Mesenchymal stem cell (in vitro differentiated cells and primary cell): ENCODE data around the gene ABO.
"Not testable (repeated sequence)": the region's sequence is repeated elsewhere in the genome, so short reads cannot be mapped to it uniquely, and the experiment has no call there.

Source experiments
- DNase-seq: peaks from one replicate; pipeline ENCODE4 v3.0.0-alpha.2; 2013
- H2AFZ ChIP-seq: one replicate; pipeline ENCODE4 v1.6.1; 2013; ENCODE audit warnings: low read depth, mild to moderate bottlenecking, control low read depth, inconsistent platforms, low read length, moderate library complexity
- H2AK5ac ChIP-seq: 2 replicates; pipeline ENCODE4 v1.6.1; 2013; ENCODE audit warnings: low read length, moderate library complexity, mild to moderate bottlenecking, inconsistent platforms; ENCODE audit not compliant: severe bottlenecking
- H2BK120ac ChIP-seq: one replicate; pipeline ENCODE4 v1.6.1; 2013; ENCODE audit warnings: low read depth, mild to moderate bottlenecking, inconsistent platforms, low read length, moderate library complexity
- H2BK12ac ChIP-seq, 2 experiments: one replicate each; pipeline ENCODE4 v1.6.1; 2013; ENCODE audit warnings: inconsistent platforms in 2 of 2, low read length in 2 of 2, mild to moderate bottlenecking in 2 of 2, moderate library complexity in 2 of 2, control low read depth in 1 of 2
- H2BK15ac ChIP-seq: one replicate; pipeline ENCODE4 v1.6.1; 2013; ENCODE audit warnings: mild to moderate bottlenecking, low read depth, inconsistent platforms; ENCODE audit not compliant: poor library complexity, severe bottlenecking
- H2BK5ac ChIP-seq: 2 replicates; pipeline ENCODE4 v1.6.1; 2013; ENCODE audit warnings: low read depth, mild to moderate bottlenecking, low read length, control low read depth, inconsistent platforms; ENCODE audit not compliant: poor library complexity, severe bottlenecking
- H3K14ac ChIP-seq, 2 experiments: one replicate each; pipeline ENCODE4 v1.6.1; 2013; ENCODE audit warnings: inconsistent platforms in 2 of 2, low read length in 2 of 2, control low read depth in 1 of 2, mild to moderate bottlenecking in 1 of 2, moderate library complexity in 1 of 2
- H3K18ac ChIP-seq, 2 experiments: one replicate each; pipeline ENCODE4 v1.6.1; 2013; ENCODE audit warnings: inconsistent platforms in 2 of 2, low read length in 2 of 2, control low read depth in 1 of 2, low read depth in 1 of 2, mild to moderate bottlenecking in 1 of 2
- H3K23ac ChIP-seq, 2 experiments: one replicate each; pipeline ENCODE4 v1.6.1; 2013; ENCODE audit warnings: inconsistent platforms in 2 of 2, low read length in 2 of 2, mild to moderate bottlenecking in 2 of 2, moderate library complexity in 2 of 2, control low read depth in 1 of 2
- H3K27ac ChIP-seq: 2 replicates; pipeline ENCODE4 v1.5.1; 2013; ENCODE audit warnings: mild to moderate bottlenecking, moderate library complexity, low read length, control low read depth, inconsistent platforms; ENCODE audit not compliant: poor library complexity, severe bottlenecking
- H3K27me3 ChIP-seq, 2 experiments: 2 replicates each; pipeline versions ENCODE4 v1.6.1 to v1.7.0; 2013; ENCODE audit warnings: low read length in 2 of 2, mild to moderate bottlenecking in 2 of 2, moderate library complexity in 2 of 2, control low read depth in 1 of 2, inconsistent platforms in 1 of 2; ENCODE audit not compliant: control insufficient read depth in 1 of 2, insufficient read depth in 1 of 2
- H3K36me3 ChIP-seq, 2 experiments: 2 replicates each; pipeline versions ENCODE4 v1.6.1 to v1.7.0; 2013; ENCODE audit warnings: low read length in 2 of 2, control low read depth in 1 of 2, inconsistent platforms in 1 of 2, low read depth in 1 of 2, mild to moderate bottlenecking in 1 of 2; ENCODE audit not compliant: insufficient read depth in 2 of 2, control insufficient read depth in 1 of 2
- H3K4ac ChIP-seq, 2 experiments: one replicate each; pipeline ENCODE4 v1.6.1; 2013; ENCODE audit warnings: inconsistent platforms in 2 of 2, low read length in 2 of 2, mild to moderate bottlenecking in 2 of 2, moderate library complexity in 2 of 2, control low read depth in 1 of 2, low read depth in 1 of 2
- H3K4me1 ChIP-seq: 2 replicates; pipeline ENCODE4 v1.6.1; 2013; ENCODE audit warnings: low read depth, low read length, control low read depth; ENCODE audit not compliant: control insufficient read depth, insufficient read depth
- H3K4me2 ChIP-seq: 2 replicates; pipeline ENCODE4 v1.6.1; 2013; ENCODE audit warnings: low read length, mild to moderate bottlenecking, inconsistent platforms; ENCODE audit not compliant: poor library complexity, severe bottlenecking
- H3K4me3 ChIP-seq, 2 experiments: 2 replicates each; pipeline versions ENCODE4 v1.5.1 to v1.7.0; 2013; ENCODE audit warnings: low read length in 2 of 2, mild to moderate bottlenecking in 2 of 2, control low read depth in 1 of 2, low read depth in 1 of 2; ENCODE audit not compliant: insufficient read depth in 1 of 2
- H3K79me1 ChIP-seq: replicated peaks from 2 replicates; pipeline ENCODE4 v1.6.1; 2013; ENCODE audit warnings: mild to moderate bottlenecking, control low read depth, low read length, inconsistent platforms; ENCODE audit not compliant: poor library complexity, severe bottlenecking
- H3K9ac ChIP-seq: 2 replicates; pipeline ENCODE4 v1.7.0; 2013; ENCODE audit warnings: mild to moderate bottlenecking, low read length, moderate library complexity
- H3K9me3 ChIP-seq: 2 replicates; pipeline ENCODE4 v1.7.0; 2013; ENCODE audit warnings: mild to moderate bottlenecking, low read length; ENCODE audit not compliant: control insufficient read depth
- H4K8ac ChIP-seq: one replicate; pipeline ENCODE4 v1.6.1; 2013; ENCODE audit warnings: inconsistent platforms, mild to moderate bottlenecking, low read length, moderate library complexity
- H4K91ac ChIP-seq: one replicate; pipeline ENCODE4 v1.6.1; 2013; ENCODE audit warnings: mild to moderate bottlenecking, low read length, inconsistent platforms
- WGBS: methylation state at CpG from one replicate; pipeline ENCODE4 v1.1.7; 2013; ENCODE audit warnings: mixed read lengths; 5-methylcytosine and 5-hydroxymethylcytosine counted together

Gene ABO

DNA sequence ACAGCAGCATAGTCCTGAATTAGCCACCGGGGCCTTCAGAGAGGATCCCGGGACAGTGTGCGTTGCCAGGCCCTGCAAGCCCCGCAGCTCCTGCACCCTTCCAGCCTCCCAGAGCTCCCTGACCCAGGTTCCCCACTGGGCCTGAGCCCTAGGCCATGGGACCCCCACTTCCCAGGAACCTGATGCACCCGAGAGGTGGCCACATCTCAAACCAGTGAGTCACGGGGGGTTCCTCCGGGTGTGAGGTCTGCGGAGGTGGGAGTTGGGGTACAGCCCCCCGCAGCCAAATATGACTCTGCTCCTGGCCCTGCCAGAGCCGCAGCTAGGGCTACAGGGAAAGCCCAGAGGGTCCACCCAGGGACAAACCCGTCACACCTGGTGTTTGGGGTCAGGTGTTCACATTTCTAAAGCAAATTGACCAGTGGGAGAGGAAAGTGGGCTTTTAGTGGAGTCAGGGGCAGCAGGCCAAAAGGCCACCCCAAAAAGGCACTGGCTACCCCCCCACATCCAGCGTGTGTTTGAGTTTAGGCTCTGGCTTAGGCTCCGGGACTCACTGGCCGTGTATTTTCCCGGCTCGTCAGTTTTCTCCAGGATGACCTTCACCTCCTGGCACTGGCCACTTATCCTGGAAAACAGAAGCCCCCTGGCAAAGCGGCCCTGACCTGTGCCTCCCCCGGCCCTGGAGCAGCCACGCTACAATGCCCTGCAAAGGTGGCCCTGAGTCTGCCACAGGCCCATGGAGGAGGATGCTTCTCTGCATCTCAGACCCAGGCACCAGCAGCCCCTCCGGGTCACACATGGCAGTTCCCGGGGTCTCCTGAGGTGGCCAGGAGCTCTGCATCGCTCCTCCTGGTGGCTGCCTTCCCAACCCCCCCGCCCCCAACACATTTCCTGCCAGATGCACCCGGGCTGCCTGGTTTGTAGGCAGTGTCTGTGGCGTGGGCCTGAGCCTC lies 48.5 kb downstream of the ABO start:
- peaks cover 25 to 47% of the 10 kb centered on the region in 2 experiments for H3K27me3 ChIP-seq
- no peaks in the 10 kb centered on the region for H3K9me3 ChIP-seq
- no peak overlapping the region for H3K27ac ChIP-seq
- no peak for DNase-seq
- H3K36me3 ChIP-seq: no peaks in the 10 kb centered on the region
- no peak overlapping the region for H4K91ac ChIP-seq
- no peak overlapping the region for H2BK120ac ChIP-seq
- H3K9ac ChIP-seq: no peak overlapping the region
- no peak overlapping the region for H2AK5ac ChIP-seq
- H3K79me1 ChIP-seq: no peaks in the 10 kb centered on the region
- H3K14ac ChIP-seq: no peak overlapping the region
- no peak overlapping the region for H2BK15ac ChIP-seq
- no peak overlapping the region for H3K4me2 ChIP-seq
- 77% methylated on average over 23 of the region's 25 CpGs for WGBS
- no peak overlapping the region for H3K4ac ChIP-seq
- H3K18ac ChIP-seq: no peak overlapping the region
- no peak overlapping the region for H2AFZ ChIP-seq
- no peak overlapping the region for H3K23ac ChIP-seq
- H2BK12ac ChIP-seq: no peak overlapping the region
- H4K8ac ChIP-seq: no peak overlapping the region
- H2BK5ac ChIP-seq: no peak overlapping the region
- no peak overlapping the region for H3K4me3 ChIP-seq
- H3K4me1 ChIP-seq: no peaks in the 10 kb centered on the region

DNA sequence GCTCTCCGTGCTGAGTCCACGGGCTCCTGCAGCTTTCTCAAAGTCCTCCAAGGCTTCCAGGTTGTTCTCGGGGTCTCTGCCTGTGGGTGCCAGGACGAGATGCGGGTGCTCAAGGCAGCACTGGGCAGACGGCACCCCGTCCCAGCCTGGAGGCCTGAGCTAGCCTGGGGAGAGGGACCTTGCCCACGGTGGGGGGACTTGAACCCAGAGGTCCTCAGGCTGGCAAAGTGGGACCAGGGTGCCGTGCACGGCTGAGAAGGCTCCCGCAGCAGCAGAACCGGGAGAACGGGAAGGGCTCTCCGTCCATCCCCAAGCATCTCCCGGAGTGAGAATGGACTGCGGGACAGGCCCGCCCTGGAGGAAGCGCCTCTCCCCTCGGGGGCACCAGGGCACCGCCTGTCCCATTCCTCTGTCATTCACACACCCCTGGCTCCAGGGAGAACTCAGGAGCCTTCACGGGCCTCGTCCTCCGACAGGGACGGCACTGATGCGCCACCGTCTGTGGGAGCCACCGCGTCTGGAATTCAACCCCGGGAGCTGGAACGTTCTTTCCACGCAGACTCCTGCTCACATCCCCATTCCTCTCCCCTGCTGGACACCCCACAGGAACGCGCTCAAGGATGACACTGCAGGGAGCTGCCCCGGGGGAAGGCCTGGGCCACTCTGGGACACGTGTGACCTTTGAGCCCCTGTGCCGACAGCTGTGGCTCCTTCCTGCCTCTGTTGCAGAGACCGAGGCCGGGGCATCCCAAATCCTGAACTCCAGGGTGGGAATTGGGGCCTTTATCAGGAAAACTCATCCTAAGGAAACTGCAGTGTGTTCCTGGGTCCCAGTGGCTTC lies 49.6 kb downstream of the ABO start:
- 81% methylated on average over 38 of the region's 38 CpGs for WGBS
- H3K27ac ChIP-seq: no peak overlapping the region
- no peak overlapping the region for H2AFZ ChIP-seq
- H3K18ac ChIP-seq: peak overlapping the region in 1 of 2 experiments; percentile 8
- no peak overlapping the region for H3K4me3 ChIP-seq
- H3K4me2 ChIP-seq: no peak overlapping the region
- H2BK120ac ChIP-seq: no peak overlapping the region
- no peak overlapping the region for H4K91ac ChIP-seq
- no peak overlapping the region for H2BK5ac ChIP-seq
- no peak for DNase-seq
- no peak overlapping the region for H2AK5ac ChIP-seq
- H3K9me3 ChIP-seq: no peaks in the 10 kb centered on the region
- H2BK15ac ChIP-seq: no peak overlapping the region
- no peaks in the 10 kb centered on the region for H3K79me1 ChIP-seq
- H2BK12ac ChIP-seq: no peak overlapping the region
- H3K9ac ChIP-seq: no peak overlapping the region
- H3K23ac ChIP-seq: no peak overlapping the region
- H3K14ac ChIP-seq: no peak overlapping the region
- H4K8ac ChIP-seq: no peak overlapping the region
- no peaks in the 10 kb centered on the region for H3K36me3 ChIP-seq
- no peaks in the 10 kb centered on the region for H3K4me1 ChIP-seq
- peaks cover 25 to 54% of the 10 kb centered on the region in 2 experiments for H3K27me3 ChIP-seq
- no peak overlapping the region for H3K4ac ChIP-seq

DNA sequence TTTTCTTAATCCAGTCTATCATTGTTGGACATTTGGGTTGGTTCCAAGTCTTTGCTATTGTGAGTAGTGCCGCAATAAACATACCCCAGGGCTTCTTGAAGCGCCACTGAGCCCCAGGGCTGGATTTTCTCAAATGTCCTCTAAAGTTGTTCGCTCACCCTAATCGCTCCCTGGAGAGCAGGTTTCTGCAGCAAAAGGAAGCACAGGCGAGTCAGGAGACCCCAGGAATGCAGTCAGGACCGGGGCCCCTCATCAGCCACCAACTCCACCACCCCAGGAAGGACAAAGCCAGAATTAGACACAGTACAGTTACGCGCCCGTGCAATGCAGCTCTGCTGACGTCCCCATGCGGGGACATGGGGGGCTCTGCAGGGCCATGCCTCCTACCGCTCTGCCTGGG lies 50.2 kb downstream of the ABO start:
- no peaks in the 10 kb centered on the region for H3K9me3 ChIP-seq
- no peak overlapping the region for H2BK120ac ChIP-seq
- H2AFZ ChIP-seq: no peak overlapping the region
- no peak for DNase-seq
- H2BK15ac ChIP-seq: no peak overlapping the region
- no peak overlapping the region for H2BK12ac ChIP-seq
- H3K27me3 ChIP-seq: peaks cover 25 to 56% of the 10 kb centered on the region in 2 experiments
- H4K8ac ChIP-seq: no peak overlapping the region
- H3K4me1 ChIP-seq: no peaks in the 10 kb centered on the region
- H3K14ac ChIP-seq: no peak overlapping the region
- no peak overlapping the region for H3K9ac ChIP-seq
- H3K23ac ChIP-seq: no peak overlapping the region
- H3K4me3 ChIP-seq: no peak overlapping the region
- H4K91ac ChIP-seq: no peak overlapping the region
- H3K4ac ChIP-seq: no peak overlapping the region
- H3K18ac ChIP-seq: peak overlapping the region in 1 of 2 experiments; percentile 8
- H3K4me2 ChIP-seq: no peak overlapping the region
- no peaks in the 10 kb centered on the region for H3K79me1 ChIP-seq
- H2AK5ac ChIP-seq: no peak overlapping the region
- WGBS: 81% methylated on average over 12 of the region's 12 CpGs
- no peak overlapping the region for H3K27ac ChIP-seq
- H3K36me3 ChIP-seq: no peaks in the 10 kb centered on the region
- no peak overlapping the region for H2BK5ac ChIP-seq

DNA sequence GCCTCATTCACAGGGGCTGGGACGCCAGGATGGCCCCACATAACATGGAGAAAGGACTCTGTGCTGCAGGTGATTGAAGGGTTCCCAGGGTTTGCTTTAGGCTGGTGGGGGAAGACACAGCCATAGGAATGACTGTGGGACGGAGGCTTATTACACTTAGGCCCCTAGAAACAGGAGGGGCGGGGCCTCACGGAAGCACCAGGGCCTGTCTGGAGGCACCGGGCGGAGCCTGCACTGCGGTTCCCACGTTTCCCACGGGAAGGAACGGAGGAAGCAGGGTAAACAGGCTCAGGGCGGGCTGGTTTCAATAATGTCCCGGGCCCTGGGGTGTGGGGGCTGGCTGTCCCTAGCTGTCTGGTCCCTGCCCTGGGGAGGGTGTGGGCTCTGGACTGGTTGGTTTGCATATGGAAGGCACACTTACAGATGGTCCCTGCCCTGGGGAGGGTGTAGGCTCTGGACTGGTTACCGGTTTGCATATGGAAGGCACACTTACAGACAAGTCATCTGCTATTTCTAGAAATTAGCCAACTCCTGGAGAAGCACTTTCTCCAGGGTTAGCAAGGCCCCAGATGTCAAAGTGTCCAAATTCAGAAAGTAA lies 51.7 kb downstream of the ABO start:
- not testable (repeated sequence) for H3K23ac ChIP-seq, H3K9ac ChIP-seq, H3K14ac ChIP-seq, H3K18ac ChIP-seq, H3K4ac ChIP-seq, H2AFZ ChIP-seq, H3K4me3 ChIP-seq, H2BK15ac ChIP-seq, H4K91ac ChIP-seq, H2BK120ac ChIP-seq, H2AK5ac ChIP-seq, H2BK5ac ChIP-seq, H3K79me1 ChIP-seq, H3K9me3 ChIP-seq, H3K27ac ChIP-seq, H2BK12ac ChIP-seq, H3K36me3 ChIP-seq, H4K8ac ChIP-seq, H3K4me1 ChIP-seq, H3K4me2 ChIP-seq
- peak; percentile 27 for DNase-seq
- WGBS: 29% methylated on average over 10 of the region's 13 CpGs
- H3K27me3 ChIP-seq: peaks cover 33 to 64% of the 10 kb centered on the region in 2 experiments
